HG03442 (cell line): ENCODE results near the gene STARD7.
"Not testable (repeated sequence)": the region's sequence is repeated elsewhere in the genome, so short reads cannot be mapped to it uniquely, and the experiment has no call there.

Source experiments
- ATAC-seq: cut with Tn5 transposase; IDR thresholded peaks from one replicate; pipeline ENCODE4 v1.9.1; 2021; ENCODE audit warnings: mild to moderate bottlenecking, moderate library complexity; ENCODE audit not compliant: unreplicated experiment

STARD7 gene

DNA sequence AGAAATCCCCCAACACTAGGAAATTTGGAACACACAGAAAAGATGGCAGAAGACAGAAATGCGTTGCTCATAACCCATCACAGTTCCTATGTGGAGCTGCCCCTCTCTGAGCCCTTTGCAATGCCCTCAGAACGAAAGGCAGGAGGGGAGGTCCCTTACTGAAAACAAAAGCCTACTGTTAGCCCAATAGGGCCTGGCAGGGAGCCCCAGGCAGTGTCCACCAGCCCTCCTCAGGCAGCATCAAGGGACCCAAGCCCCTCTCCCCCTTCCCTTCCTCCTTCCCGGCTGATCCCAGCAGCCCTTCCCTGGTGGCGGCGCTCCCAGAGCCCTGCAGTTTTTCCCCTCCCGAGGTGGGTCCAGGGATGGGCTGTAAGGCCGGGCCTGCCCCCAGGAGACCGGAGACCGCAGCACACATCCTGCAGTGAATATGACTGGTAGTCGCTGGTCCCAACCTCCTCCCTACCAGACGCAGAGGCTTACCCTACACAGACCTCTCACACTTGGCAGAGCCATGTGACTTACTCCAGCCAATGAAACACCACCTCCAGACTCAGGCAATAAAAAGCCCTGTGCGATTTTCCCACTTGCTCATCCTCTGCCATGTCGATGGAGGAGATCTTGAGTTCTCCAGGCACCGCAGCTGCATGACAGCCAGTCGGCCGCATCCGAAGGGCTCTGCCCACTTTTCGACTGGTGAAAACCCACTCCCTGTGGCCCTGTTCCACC, 44.0 kb downstream of the STARD7 start:
- ATAC-seq: peak; percentile 67

DNA sequence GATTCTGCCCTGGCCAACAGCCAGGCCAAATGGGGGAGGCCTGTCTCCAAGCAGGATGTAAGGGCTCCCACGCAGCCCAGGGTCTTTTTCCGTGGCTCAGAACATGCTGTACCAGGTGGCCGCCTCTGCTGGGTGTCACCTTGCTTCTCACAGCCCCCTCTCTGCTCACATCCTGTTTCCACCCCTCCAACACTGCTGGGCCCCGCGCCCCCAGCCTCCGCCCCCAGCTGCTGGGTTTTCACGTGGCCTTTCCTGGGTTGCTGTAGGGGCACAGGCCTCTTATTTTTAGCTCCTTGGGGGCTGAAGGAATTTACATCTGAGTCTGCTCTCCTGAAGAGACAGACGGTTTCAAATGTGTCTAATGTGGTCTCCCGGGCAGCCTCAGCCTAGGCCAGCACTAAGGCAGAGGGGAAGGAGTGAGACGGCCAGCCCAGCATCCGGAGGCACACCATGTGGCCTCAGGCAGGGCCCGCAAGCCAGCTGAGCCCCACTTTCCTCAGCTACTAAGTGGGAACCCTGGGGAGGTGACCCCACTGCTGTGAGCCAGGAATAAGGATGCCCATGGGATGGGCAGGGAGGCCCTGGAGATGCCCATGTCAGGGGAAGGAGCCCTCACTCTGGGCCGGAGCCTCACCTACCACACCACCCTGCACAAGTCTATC, 44.7 kb downstream of the STARD7 start:
- peak; percentile 48 for ATAC-seq

DNA sequence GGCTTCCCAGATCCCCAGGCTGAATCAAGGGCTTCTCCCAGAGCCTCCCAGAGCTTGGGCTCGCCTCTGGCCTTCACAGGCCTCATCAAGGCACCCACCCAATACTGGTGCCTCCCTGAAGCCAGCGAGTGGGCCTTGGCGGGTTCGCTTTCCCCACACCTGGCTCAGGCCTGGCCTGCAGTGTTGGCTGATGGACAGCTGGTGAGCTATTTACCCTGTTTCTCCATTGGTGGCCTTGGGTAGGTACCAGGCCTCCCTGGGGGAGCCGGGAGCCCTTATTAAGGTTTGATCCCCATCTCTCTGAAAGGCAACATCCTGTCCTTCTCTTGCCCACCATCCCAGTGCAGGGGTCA, 45.2 kb downstream of the STARD7 start:
- no peak for ATAC-seq

GRCh38 chr2:96161898-96162297, 46.7 kb downstream of the STARD7 start:
- ATAC-seq: no peak

DNA sequence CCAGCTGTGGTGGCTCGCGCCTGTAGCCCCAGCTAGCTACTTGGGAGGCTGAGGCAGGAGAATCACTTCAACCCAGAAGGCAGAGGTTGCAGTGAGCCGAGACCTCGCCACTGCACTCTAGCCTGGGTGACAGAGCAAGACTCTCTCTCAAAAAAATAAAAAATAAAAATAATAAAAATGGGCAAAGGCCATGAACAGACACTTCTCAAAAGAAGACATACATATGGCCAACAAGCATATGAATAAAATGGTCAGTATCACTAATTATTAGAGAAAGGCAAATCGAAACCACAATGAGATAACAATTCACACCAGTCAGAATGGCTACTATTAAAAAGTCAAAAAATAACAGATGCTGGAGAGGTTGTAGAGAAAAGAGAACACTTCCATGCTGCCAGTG, 48.3 kb downstream of the STARD7 start:
- not testable (repeated sequence) for ATAC-seq

- ATAC-seq: no peak
Observed at GRCh38 chr2:96159084-96159830, 49.4 kb downstream of the STARD7 start.

GRCh38 chr2:96158554-96158940, 50.1 kb downstream of the STARD7 start:
- no peak for ATAC-seq

DNA sequence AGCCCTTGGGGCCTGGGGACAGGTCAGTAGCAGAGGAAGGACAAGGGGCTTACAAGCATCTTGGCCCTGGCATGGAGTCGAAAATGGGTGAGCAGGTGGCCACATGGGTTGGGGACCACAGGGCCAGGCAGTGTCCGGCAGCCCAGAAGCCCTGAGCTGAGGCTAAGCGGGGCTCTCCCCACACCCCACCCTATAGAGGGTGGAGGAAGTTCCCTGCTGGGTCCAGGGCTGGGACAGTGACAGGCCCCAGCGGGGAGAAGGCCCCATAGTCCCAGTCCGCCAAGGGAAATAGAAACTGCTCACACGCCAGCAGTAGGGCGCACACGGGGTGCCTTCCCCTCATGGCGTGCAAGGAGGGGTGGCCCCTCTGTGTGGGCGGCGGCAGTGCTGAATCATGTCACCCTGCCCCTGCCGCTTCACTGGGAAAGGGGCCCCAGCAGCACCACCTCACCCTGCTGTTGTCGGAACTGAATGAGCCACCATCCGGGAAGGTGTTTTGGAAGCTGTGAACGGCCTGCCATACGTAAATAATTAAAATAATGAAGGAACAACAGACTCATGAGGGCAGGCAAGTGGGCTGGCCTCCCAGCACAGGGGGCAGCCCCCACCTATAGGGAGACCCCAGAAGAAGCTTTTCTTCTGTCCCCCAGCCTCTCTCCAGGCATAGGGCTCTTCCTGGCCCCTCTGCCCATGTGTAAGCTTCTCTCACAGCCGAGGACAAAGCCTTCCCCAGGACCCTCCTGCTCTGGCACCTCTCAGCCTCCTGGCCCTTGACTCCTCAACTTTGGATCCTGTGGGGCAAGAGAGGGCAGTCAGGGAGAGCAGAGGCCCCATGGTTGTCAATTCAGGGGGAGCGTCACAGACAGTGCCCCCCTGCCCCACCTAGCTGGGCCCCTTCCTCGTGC, 50.7 kb downstream of the STARD7 start:
- peak; percentile 66 for ATAC-seq

DNA sequence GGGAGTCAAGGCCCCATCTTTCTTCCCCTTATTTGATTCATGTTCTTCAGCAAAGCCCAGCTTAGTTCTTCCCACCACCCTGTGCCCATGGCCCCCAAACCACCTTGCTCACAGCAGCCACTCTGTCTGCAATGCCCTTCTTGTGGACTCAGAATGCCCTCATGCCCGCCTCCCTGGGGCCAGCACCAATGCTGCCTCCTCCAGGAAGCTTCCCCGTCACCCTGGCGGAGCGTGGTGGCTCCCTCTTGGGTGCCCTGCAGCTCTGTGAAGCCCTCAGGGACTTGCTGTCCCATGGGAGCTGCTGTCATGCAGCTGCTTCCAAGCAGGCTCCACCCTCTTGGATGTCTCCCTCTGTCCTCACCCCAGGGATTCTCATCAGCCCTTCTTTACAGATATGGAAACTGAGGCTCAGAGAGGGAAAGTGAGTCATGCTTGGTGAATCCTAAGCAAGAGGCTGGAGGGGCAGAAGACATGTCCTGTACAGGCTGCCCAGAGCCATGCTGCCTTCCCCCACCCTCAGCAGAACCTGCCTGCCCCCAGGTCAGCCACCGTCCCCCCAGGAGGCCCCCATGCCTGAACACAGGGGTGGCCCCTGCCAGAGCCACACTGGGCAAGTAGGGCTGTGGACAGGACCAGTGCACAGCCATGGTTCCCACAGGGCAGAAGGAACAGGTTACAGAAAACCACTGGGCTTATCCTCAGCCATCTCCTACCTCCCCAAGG, 51.5 kb downstream of the STARD7 start:
- ATAC-seq: peak; percentile 36

DNA sequence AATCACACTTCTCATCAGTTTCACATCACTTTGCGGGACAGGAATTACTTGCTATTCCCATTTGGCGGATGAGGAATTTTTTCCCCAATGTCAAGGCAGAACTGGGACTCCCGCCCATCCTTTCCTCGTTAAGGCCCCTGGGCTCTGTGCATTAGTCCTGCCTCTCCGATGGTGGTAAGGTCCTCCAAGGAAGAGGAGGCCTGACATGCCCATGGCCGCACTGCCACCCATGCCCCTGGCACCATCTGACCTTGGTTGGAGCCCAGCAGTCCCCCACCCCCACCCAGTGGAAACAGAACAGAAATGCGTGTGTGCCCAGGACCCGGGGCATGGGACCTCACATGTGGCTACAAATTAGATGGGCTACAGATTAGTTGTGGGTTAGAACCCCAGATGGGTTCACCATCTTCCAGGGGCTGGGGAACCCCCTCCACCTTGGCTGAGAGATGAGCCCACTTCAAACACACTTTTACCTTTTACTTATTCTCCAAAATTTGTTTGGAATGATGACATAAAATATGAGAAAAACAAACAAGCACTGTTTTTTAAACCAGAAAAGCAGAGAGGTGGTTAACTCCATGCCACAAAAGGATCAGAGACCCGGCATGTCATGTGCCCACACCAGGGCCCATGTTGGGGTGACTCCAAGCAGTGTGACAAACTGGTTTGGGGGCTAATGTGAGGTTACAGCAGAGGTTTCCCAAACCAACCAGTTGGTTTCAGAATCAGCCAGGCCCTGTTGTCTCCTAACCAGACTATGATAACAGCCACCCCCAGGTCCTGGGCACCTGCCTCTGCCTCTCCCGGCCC, 52.4 kb downstream of the STARD7 start:
- no peak for ATAC-seq

DNA sequence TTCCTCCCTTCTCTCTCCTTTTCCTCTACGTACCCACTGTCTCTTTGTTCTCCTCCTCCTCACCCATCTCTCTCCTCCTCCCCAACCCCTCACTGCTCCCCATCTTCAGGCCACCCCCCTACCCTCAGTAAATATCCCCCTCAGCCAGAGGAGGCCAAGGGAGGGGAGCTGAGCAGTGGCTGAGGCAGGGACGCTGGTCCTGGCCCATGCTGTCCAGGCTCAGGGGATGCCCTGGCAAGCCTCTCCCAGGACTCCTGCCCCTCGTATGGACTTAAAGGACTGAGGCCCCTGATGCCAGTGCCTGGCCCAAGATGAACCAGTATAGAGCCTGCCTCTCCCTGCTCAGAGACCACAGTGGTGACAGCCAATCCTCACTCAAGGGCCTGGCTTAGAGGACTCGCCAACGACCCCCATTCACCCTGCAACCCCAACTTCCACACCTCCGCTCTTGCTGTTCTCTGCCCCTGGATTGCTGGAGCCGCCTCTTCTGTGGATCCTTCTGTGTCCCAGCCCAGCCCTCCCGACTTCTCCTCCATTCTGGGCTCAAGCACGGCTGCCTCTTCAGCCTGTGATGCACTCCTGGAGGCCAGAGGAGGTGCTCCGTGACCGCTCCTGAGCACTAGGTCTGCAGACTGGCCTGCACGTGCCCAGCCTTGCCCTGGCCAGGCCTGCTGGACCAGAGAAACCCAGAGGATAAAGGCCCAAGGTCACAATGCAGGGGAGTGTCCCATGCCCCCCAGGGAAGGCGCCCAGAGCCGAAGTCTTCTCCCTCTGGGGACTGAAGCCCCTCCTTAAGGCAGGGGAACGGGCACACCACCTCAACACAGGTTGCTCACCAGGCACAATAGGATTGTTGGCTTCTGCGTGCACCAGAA, 53.9 kb downstream of the STARD7 start:
- ATAC-seq: no peak

- no peak for ATAC-seq
Observed at GRCh38 chr2:96153991-96154431, 54.6 kb downstream of the STARD7 start.

GRCh38 chr2:96153291-96153713, 55.3 kb downstream of the STARD7 start:
- no peak for ATAC-seq

- ATAC-seq: no peak
Observed at GRCh38 chr2:96152304-96153161, 56.1 kb downstream of the STARD7 start.

GRCh38 chr2:96151595-96152303, 56.9 kb downstream of the STARD7 start:
- no peak for ATAC-seq

DNA sequence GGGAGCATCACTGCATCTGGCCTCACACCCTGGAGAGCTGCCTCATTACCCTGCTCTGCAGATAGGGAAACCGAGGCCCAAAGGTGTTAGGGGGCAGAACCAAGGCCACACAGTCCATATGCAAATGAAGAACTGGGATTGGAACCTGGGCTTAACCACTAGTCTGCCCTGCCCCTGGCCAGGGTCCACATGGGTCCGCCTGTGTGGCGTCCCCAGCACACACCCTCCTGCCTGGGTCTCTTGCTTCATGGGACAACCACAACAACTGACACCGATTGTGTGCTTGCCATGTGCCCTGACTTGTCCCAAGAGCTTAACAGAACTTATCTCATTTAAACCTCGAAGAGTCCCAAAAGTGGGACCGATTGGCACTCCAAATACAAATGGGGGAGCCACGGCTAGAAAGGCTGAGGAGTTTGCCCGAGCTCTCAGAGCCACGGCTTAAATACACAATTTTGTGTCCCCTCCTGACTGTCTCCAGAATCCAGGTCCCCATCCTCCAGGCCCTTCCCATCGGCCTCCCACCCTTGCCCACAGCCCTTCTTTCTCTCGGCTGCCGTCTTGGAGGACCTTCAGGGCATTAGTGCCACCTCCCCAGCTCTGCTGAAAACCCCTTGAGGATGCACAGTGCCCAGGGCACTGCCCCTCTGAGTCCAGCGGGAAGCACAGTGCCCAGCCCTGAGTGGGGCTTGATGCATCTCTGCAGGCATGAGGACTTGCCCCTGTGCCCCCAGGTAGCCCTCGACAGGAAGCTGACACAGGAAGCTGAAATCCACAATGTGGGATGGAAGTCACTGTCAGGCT, 57.6 kb downstream of the STARD7 start:
- ATAC-seq: no peak
